Activated CD4-positive, alpha-beta T cell treated with anti-CD3 and anti-CD28 coated beads, Interleukin-2, amount 50 U/mL, for 1 hour (primary cell): Measurements from ENCODE around the gene SLC19A2.
"Not testable (repeated sequence)": the region's sequence is repeated elsewhere in the genome, so short reads cannot be mapped to it uniquely, and the experiment has no call there.

Experiments used
- DNase-seq: peaks from one replicate; pipeline ENCODE4 v3.0.0-alpha.2; 2020

The SLC19A2 gene

GRCh38 chr1:169508432-169509338 lies 22.9 kb upstream of the SLC19A2 start:
- DNase-seq, result no peak

DNA sequence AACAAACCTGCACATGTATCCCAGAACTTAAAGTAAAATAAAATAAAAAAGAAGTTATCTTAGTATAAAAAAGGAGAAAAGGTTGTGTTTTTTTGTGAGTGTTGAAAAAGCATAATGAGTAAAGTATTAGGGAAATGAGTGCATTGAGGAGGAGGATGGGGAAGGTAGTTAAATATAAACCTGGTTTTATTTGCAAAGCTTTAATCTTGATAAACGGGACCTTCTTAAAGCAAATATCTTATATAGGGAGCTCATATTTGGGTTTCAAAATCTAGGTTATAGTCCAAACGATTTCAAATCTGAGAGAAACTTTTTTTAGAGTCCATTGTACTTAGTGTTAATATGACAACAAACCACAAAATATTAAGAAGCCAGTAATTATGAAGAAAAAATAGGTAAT lies 21.7 kb upstream of the SLC19A2 start:
- DNase-seq, result no peak

DNA sequence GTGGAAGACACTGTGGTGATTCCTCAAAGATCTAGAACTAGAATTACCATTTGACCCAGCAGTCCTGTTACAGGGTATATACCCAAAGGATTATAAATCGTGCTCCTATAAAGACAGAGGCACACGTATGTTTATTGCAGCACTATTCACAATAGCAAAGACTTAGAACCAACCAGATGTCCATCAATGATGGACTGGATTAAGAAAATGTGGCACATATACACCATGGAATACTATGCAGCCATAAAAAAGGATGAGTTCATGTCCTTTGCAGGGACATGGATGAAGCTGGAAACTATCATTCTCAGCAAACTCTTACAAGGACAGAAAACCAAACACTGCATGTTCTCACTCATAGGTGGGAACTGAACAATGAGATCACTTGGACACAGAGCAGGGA lies 17.9 kb upstream of the SLC19A2 start:
- not testable (repeated sequence) for DNase-seq

DNA sequence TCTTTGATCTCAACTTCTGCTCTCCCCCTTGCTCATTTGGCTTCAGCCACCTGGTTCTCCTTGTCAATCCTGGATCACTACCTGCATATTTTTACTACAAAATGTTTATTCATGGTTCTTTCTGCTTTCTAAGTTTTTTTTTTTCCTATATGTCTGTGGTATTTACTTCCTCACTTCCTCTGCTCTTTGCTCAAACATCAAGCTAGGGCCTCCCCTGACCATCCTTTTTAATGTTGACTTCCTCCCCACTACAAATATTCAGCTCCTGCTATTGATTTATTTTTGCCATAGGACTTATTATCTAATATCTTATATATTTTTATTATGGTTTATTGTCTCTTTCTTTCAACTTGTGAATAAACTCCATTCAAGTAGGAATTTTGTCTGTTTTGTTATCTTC lies 14.1 kb upstream of the SLC19A2 start:
- no peak for DNase-seq

GRCh38 chr1:169497317-169497716 lies 11.6 kb upstream of the SLC19A2 start:
- DNase-seq, result no peak

DNA sequence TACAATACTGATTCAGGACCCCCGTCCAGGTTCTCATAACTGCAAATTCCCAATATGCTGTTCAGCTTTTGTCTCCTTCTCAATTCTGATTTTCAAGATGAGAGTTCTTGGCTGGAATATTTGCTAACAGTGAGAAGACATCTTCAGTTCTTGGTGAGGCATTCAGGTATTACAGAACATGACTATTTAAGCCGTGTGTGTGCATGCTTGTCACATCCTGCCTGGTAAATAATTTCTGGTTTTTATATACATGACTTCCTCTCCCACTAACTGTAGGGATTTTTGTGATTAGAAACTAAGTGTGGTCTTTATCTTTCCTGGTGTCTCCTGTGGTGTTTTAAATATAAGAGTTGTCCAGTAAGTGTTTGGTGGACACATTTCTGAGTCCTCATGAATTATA lies 10.2 kb upstream of the SLC19A2 start:
- no peak for DNase-seq

DNA sequence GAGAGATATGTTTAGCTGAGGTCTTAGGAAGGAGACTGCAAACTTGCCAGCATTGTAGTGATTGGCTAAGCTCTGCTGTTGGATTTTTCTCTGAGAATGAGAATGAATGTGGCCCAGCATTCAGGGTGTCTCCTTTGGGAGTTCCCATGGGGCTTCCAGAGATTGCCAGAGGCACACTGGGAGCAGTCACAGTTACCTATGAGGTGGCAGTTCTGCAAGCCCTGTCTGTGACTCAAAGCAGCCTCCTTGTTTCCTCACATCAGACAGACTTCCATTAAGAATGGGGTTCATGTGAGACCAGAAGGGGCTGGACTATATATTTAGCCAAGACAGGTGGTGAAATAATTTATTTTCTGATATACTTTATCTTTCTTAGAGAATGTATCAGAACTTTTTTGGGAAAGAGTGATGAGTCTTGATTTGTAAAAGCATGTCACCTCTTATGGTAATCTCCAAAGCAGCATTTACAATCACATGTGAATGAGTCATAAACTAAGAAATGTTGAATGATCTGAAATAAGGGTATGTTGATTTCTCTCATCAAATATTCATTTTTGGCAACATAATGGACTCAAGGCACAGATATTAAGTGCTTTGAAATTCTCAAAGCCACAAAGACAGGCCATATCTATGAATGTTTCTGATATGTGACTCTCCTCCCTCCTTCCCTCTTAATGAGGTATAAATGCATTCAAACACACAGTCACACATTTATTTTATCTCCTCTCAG lies 9.5 kb upstream of the SLC19A2 start:
- no peak for DNase-seq

DNA sequence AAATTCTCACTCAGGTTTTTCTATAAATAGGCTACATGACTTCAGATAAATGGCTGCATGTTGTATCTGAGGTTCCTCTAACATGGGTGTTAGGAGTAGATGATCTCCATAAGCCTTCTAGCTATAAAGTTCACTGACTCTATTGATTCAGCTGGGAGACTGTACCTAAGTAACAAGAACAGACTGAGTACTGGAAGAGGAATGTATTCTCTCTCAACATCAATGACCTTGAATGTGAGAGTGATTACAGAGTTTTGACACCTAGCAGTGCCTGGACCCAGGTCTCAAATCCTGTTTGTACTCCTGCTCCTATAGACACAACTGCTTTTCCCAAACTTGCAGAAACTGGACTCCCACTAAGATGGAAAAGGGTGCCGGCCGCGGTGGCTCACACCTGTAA lies 8.6 kb upstream of the SLC19A2 start:
- no peak for DNase-seq

DNA sequence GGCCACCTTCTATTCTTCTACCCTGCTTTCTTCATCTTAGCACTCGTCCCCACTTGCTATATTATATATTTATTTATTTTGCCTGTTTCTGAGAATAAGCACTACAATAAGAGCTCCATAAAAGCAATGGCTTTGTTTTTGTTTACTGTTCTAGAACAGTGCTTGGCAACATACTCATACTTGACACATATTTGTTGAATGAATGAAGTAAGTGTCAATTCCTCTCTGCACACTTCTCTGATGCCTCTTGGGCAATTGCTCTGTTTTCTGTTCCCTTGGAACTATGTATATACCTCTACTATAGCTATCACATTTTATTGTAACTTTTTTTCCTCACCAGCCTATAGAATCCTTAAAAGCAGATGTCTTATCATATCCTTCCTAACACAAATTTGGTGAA lies 7.5 kb upstream of the SLC19A2 start:
- DNase-seq, result no peak

GRCh38 chr1:169491845-169492281 lies 6.1 kb upstream of the SLC19A2 start:
- no peak for DNase-seq

GRCh38 chr1:169488157-169488556 lies 2.4 kb upstream of the SLC19A2 start:
- DNase-seq, result no peak

DNA sequence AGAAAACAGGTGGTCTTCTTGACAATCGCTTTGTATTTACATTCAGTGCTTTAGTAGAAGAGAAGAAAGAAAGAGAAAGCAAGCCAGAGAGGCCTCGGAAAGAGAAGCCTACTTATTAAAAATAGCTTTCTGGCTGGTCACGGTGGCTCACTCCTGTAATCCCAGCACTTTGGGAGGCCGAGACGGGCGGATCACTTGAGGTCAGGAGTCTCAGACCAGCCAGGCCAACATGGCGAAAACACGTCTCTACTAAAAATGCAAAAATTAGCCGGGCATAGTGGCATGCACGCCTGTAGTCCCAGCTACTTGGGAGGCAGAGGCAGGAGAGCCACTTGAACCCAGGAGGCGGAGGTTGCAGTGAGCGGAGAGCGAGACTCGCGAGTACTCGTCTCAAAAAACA lies 1.8 kb upstream of the SLC19A2 start:
- no peak for DNase-seq

- no peak for DNase-seq
These were observed 1.4 kb upstream of the SLC19A2 start for GRCh38 chr1:169487133-169487532.

DNA sequence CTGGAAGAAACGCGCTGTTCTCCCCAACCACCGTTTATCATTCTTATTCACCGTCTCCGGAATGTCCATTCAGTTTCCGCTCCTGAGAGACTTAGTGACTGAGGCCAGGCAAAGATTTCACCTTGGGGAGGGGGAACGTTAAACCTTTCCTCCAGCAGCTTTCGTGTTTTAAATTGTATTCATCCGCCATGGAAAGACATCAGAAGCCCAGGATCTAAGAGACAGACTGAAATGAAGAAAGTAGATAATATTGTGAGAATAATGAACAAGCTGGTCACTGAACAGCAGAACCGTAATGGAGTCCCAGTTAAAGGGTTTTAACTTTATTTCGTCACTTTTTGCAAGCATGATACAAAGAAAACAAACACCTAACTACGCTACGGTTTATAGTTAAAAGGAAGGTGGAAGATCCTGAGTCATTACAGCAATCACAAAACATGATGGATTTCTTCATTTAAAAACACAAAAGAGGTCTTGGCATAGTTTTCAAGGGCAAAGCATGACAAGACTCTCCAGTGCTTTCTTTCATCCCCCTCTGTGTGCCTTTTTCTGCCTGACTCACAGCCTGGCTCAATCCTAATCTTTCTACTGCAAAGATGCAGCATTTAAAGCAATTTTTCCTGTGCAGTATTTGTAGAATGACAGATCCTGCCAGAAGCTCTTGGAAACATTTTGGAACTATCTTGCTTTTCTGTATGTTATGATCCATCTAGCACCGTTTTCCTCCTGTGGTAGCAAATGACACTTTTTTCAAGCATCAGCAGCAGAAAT lies 722 bp upstream of the SLC19A2 start:
- no peak for DNase-seq

- DNase-seq, result peak; percentile 15
These were observed 887 bp downstream of the SLC19A2 start for GRCh38 chr1:169484683-169485430.

GRCh38 chr1:169484101-169484500 lies 1.6 kb downstream of the SLC19A2 start:
- DNase-seq, result no peak

DNA sequence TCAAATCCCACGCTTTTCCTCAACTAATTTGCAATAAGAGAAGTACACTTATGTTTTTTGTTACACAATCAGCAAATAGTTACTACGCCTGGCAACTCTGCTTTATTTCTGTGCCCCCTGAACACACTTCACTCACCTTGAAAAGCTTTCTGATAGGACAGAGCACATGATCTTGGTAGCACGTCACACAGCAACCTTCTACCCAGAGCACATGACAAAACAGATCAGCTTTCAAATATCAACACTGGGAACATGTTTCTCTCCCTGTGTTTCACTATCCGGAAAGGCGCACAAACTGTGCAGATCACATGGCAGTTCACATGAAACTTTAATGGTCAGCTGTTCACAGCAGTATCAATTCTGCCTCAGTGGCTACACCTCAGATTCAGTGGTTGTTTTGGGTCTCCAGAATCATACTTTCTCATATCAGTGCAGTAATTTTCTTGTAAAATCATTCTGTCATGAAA lies 2.2 kb downstream of the SLC19A2 start:
- DNase-seq, result no peak

- no peak for DNase-seq
These were observed 6.2 kb downstream of the SLC19A2 start for GRCh38 chr1:169479363-169480066.

DNA sequence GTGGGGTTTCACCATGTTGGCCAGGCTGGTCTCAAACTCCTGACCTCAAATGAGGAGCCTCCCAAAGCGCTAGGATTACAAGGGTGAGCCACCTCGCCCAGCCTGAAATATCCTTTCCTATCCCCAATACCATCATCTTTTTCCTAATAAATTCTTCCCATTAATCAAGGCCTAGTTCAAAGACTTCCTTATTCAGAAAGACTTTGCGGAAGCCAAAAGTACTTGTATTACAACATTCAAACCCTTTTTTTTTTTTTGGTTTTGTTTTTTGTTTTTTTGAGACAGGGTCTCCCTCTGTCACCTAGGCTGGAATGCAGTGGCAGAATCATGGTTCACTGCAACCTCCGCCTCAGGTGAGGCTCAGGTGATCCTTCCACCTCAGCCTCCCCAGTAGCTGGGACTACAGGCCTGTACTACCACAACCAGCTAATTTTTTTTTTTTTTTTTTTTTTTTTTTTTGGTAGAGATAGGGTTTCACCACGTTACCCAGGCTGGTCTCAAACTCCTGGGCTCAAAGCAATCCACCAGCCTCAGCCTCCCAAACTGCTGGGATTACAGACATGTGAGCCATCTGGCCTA lies 7.6 kb downstream of the SLC19A2 start:
- DNase-seq, result no peak

DNA sequence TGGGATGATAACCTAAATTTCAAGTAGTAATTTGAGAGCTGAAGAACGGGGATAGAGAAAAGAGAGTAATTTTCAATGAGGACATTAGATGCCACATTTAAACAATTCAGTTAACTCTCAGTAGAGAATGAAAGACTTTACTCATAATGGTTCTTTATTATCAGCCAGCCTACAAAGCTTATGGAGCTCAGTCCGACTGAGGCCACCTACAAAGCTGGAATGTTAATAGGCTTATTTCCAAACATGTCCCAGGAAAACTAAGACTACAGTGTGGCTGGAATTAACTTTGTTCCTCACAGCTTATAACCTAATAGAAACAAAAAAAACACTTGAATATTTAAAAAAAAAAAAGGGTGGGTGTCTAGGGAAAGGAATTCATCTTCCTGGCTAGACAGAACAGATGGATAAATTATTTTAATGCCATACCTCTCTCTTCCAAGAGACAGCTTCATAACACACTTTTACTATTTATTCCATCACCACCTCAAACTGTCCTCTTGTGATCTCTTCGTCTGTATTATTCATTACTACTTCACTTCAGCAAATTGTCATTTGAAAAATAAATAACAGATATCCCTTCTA lies 9.8 kb downstream of the SLC19A2 start:
- no peak for DNase-seq
